Measurements from ENCODE around the gene CHAD.

DNA sequence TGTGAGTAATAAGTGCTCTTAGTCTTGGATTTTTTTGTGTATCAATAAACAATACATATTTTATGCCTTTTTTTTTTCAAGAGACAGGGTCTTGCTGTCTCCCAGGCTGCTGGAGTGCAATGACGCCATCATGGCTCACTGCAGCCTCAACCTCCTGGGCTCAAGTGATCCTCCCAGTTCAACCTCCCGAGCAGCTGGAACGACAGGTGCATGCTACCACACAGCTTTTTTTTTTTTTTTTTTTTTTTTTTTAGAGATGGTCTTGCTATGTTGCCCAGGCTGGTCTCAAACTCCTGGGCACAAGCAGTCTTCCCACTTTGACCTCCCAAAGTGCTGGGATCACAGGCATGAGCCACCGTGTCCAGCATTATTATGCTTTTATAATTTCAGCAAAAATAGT lies 29.7 kb downstream of the CHAD start:
- TF ChIP-seq, protein P1, sequence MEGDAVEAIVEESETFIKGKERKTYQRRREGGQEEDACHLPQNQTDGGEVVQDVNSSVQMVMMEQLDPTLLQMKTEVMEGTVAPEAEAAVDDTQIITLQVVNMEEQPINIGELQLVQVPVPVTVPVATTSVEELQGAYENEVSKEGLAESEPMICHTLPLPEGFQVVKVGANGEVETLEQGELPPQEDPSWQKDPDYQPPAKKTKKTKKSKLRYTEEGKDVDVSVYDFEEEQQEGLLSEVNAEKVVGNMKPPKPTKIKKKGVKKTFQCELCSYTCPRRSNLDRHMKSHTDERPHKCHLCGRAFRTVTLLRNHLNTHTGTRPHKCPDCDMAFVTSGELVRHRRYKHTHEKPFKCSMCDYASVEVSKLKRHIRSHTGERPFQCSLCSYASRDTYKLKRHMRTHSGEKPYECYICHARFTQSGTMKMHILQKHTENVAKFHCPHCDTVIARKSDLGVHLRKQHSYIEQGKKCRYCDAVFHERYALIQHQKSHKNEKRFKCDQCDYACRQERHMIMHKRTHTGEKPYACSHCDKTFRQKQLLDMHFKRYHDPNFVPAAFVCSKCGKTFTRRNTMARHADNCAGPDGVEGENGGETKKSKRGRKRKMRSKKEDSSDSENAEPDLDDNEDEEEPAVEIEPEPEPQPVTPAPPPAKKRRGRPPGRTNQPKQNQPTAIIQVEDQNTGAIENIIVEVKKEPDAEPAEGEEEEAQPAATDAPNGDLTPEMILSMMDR (IDR thresholded peaks at IDR 0.05): no peak
- no peak for TF ChIP-seq POLR2AphosphoS5 (IDR thresholded peaks at IDR 0.05)
